ENCODE measurements around the gene MANBA.

DNA sequence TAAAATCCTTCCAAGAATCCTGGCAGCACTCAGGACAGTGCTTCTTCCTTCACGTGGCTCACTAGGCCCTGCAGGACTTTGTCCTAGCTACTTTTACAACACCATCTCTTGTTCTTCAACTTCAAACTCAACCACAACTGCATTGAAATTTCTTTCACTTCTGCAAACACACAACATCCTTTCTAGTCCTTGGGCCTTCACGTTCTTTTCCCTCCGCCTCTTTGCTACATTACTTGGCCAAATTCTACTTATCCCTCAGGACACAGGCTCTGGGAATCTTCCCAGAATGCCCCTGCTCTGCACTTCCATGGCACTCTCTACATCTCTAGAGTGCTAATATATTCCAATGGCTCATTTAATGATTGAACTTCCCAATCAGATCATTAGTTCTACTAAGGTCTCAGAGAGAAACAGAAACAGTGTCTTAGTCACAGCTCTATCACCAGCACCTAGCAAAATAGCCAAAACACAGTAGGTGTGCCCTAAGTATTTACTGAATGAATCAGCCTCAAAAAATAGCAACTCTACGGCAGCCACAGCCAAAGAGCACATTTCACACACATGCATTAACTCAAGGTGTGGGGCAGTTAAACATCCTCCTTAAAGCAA, 73.3 kb downstream of the MANBA start:
- TF ChIP-seq CTCF (IDR thresholded peaks at IDR 0.05) = no peak
- TF ChIP-seq POLR2A (IDR thresholded peaks at IDR 0.05) = no peak
